ENCODE measurements around the gene TLR9.
"Not testable (repeated sequence)": the region's sequence is repeated elsewhere in the genome, so short reads cannot be mapped to it uniquely, and the experiment has no call there.

Gene TLR9

DNA sequence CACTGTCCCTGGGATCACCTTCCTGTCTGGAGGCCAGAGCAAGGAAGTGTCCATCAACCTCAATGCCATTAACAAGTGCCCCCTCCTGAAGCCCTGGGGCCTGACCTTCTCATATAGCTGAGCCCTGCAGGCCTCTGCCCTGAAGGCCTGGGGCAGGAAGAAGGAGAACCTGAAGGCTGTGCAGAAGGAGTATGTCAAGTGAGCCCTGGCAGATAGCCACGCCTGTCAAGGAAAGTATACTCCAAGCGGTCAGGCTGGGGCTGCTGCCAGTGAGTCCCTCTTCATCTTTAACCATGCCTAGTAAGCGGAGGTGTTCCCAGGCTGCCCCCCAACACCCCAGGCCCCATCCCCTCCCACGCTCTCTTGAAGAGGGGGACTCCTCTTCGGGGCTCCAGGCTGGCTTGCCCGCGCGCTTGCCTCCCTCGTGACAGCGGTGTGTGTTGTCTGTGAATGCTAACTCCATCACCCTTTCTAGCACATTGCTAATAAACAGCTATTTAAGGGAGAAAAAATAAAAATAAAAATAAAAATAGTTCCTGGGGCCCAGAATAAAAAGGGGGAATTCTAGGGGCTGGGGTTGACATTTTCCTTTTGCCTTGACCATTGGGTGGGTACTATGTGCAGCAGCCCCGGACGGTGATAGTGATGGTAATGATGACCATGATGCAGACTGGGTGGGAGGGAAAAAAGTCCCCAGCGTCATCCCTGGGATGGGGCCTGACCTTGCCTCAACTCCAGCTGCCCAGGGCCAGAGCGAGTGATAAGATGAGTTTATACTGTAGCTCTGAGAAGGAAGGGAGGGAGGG, 30.8 kb downstream of the TLR9 start:
- DNase-seq = no peak

DNA sequence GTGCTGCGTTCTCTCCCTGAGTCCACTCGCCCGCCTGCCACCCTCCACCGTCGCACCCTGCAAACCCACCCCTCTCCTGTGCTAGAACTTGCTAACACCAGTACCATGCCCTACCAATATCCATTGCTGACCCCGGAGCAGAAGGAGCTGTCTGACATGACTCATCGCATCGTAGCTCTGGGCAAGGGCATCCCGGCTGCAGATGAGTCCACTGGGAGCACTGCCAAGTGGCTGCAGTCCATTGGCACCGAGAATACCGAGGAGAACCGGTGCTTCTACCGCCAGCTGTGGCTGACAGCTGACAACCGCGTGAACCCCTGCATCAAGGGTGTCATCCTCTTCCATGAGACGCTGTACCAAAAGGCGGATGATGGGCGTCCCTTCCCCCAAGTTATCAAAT, 32.4 kb downstream of the TLR9 start:
- no peak for DNase-seq

- DNase-seq = no peak
Observed at GRCh38 chr3:52191663-52192062, 33.8 kb downstream of the TLR9 start.

DNA sequence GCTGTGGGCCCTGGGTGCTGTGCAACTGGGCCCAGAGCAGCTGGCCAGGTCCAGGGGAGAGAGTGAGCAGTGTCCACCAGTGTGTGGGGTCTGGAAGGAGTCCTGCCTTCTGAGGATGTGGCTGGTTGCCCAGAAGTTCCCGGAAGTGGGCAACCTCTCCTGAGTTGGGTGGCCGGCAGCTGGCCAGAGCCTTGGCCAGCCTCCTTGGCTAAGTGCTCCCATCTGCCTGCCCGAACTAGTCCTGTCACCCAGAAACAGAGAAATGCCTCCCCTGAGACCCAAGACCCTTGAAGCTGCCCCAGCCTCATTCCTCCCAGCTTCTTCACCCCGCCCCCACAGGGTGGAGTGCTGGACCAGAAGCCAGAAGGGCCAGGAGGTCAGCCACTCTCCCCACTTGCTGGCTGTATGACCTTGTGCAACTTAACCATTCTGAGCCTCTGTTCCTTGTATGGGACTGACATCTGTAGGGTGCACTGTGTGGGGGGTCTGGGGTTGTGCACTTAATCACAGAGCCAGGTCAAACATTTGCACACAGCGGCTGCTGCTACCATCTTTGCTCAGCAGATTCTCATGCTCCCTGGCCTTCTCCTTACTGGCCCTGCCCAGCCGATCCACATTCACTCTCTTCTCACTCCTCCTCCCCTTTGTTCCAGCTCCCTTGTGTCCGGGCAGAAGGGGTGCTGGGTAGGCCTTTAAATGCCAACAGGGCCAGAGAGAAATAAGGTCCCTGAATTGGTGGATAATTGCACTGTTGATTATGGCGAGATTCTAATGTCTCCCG, 35.0 kb downstream of the TLR9 start:
- no peak for DNase-seq

GRCh38 chr3:52188556-52188955, 36.9 kb downstream of the TLR9 start:
- DNase-seq = no peak

DNA sequence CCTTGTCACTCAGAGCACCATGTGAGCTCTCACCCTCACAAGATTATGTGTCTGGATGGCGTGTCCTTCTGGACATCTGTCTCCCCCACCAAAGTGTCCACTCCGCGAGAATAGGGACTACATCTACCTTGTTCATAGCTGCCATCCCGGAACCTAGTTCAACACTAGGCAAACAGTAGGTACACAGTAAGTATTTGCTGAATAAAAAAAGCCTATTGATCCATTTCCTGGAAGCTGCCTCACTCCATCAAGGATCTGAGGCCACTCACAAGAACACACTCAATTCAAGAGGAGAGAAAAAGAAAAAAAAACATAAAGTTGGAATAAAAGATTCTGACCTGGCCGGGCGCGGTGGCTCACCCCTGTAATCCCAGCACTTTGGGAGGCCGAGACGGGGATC, 38.7 kb downstream of the TLR9 start:
- no peak for DNase-seq

DNA sequence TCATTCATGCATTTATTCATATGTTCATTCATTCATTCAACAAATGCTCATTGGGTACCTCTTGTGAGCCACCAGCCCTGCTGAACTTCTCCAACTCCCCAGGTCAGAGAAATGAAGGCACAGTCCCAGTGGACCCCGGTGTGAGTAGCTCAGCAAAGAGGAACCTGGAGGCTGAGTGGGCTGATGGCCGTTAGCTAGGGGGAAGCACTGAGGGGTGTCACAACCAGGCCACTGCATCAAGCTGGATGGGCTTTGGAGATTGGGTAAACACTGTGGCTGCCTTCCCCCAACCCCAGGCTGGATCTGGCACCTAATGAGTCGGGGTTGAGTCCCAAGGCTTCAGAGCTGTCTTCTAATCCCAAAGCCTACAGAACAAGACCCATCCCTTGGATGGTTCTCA, 39.6 kb downstream of the TLR9 start:
- no peak for DNase-seq

- no peak for DNase-seq
Observed at GRCh38 chr3:52185311-52185710, 40.1 kb downstream of the TLR9 start.

- DNase-seq = no peak
Observed at GRCh38 chr3:52184690-52185089, 40.8 kb downstream of the TLR9 start.

DNA sequence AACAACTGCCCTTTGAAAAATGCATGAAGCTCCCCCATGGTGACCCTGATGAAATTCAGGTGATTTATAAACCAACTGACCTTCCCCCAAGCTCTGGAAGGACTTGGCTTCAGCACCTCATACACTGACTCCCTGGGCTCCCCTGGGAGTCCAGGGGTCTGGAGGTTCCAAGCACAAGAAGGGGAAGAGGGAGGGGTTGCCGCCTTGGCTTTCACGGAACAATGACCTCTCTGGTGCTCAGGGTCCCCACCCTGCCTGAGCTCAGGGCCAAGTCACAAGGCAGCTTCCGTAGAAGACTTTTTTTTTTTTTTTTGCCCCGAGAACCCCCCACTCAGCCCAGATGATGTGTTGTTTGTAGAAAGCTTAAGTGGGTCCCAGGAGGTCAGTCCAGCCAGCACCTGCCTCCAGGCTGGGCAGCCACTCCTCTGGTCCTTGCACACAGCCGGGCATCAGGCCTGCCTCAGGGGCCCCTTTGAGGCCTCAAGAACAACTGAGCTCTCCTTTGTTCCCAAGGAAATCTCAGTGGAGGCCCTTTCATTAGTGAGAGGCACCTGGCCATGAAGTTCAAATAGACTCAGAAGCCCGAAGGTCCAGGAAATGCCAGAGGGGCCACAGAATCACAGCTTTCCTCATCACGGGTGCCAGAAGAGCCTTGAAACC, 41.5 kb downstream of the TLR9 start:
- no peak for DNase-seq

GRCh38 chr3:52182691-52183090, 42.8 kb downstream of the TLR9 start:
- no peak for DNase-seq

GRCh38 chr3:52182196-52182595, 43.2 kb downstream of the TLR9 start:
- no peak for DNase-seq

DNA sequence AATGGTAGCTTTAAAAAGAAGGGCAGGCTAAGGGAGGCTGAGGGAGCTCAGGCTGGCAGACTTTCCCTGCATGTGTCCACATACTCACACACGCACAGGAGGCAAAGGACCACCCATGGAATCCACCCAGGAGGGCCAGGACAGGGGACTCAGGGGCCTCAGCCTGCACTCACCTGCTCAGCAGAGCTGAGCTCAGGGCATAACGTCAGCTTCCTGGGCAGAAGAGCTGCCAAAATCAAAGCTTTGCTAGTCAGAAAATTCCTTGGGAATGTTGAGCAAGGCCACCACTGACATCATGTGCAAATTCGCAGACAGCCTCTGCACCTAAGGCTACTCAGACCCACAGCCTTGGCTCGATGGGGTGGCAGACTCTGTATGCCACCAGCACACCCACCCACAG, 43.9 kb downstream of the TLR9 start:
- DNase-seq = no peak

- no peak for DNase-seq
Observed at GRCh38 chr3:52178537-52178936, 46.9 kb downstream of the TLR9 start.

DNA sequence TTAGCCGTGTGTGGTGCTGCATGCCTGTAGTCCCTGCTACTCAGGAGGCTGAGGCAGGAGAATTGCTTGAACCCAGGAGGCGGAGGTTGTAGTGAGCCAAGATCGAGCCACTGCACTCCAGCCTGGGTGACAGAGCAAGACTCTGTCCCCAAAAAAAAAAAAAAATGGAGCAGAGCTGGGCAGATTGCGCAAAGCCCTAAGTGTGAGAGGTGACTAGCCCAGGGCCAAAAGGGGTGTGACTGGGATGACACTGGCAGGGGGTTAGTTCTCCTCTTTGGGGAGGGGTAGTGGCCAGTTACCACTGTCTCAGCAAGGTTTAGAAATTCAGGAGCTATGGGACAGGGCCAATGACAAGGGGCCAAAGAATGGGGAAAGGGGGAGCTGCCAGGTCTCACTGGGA, 47.3 kb downstream of the TLR9 start:
- not testable (repeated sequence) for DNase-seq

DNA sequence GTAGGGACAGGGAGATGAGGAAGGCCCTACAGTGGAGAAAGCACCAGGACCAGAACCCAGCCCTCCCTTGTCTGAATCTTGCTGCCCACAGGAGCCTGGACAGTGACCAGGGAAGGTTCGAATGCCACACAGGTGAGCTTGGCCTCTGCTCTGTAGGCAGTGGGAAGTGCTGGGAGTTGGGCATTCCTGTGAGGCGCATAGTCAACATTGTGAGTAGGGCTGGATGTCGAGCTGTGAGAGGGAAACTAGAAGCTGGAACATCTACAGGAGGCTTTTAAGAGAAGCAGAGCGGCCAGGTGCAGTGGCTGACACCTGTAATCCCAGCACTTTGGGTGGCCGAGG, 47.8 kb downstream of the TLR9 start:
- no peak for DNase-seq

GRCh38 chr3:52176951-52177700, 48.3 kb downstream of the TLR9 start:
- no peak for DNase-seq

- DNase-seq = no peak
Observed at GRCh38 chr3:52176180-52176752, 49.2 kb downstream of the TLR9 start.

GRCh38 chr3:52175416-52176179, 49.8 kb downstream of the TLR9 start:
- DNase-seq = no peak

DNA sequence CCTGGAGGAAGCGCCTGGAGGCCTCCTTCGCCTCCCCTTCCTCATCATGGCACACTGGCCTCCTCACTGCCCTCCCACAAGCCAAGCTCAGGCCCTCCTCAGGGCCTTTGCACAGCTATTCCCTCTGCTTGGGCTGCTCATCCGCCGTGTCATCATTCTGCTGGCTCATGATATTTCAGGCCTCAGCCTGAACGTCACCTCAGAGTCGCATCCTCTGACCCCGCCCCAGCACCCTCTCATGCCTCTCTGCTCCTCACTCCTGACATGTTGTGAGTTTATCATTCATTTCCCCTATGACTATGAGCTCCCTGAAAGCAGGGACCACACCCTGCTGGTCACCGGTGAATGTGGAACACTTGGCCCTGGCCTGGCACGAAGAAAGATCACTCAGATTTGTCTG, 50.5 kb downstream of the TLR9 start:
- DNase-seq = no peak

DNA sequence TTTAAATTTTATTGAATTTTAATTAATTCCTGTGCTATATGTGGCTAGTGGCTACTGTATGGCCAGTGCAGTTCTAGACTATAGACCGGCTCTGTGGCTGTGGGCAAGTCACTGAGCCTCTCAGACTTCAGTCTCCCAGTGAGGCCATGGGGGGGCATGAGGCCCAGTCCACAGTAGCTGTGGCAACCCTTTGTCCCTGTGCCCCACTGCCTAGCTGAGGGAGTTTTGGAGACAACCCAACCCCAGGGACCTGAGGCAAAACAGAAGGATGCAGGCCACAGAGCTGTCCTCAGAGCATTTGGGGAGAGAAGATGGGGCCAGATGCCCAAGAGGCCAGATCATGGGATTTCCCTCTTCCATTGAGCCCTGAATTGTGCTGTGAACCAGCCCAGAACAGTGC, 52.3 kb downstream of the TLR9 start:
- no peak for DNase-seq

DNA sequence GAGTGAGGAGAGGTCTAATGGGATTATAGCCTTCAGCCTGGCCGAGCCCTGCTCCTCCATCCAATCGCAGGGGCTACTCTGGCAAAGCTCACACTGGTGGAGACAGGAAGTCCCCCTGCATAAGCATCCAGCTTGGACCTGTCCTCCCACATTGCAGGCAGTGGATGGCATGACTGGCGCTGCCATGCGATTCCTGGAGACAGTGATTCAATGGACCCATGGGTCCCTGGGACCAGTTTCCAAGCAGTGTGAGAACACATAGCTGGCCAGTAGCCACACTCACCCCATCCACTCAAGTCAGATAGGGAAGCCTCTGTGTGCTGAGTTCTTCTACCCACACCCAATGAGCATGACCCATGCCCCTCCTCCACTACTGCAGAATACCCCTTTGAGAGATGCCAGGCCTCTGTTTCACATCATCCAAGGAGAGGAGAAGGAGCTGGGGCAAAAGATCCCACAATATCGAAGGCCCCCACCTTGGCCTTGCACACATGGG, 53.1 kb downstream of the TLR9 start:
- no peak for DNase-seq
